Measurements from ENCODE around the gene HNRNPH3. TPM values are rescaled to one million over a fixed set of nuclear protein-coding genes. Genes with fewer than 3 reads are reported as not detected.

Gene HNRNPH3
- total RNA-seq, 1 experiment from 2014 or later: 244 TPM

GRCh38 chr10:68334672-68335467 lies 3.0 kb downstream of the HNRNPH3 start:
- no peaks in the 10 kb centered on the region for H3K9me3 ChIP-seq (ENCODE audit: control insufficient read depth, low read depth, low read length)
- DNase-seq: no peak
- H2BK12ac ChIP-seq (ENCODE audit: insufficient read length, low read depth, low read length): no peak overlapping the region
- no peak overlapping the region for H3K23ac ChIP-seq (ENCODE audit: insufficient read length, low read depth, low read length)
- peaks cover 48% of the 10 kb centered on the region for H3K79me2 ChIP-seq (ENCODE audit: insufficient read depth, low read length)
- Mint-ChIP-seq H3K36me3 (ENCODE audit: insufficient read depth in 1 of 3, low read depth in 3 of 3) (peaks cover 39 to 65% (median 60%) of the 10 kb centered on the region in 3 experiments), H3K27me3 (ENCODE audit: low read depth) (peaks cover 2% of the 10 kb centered on the region), H3K9me3 (peaks cover 0 to 7% of the 10 kb centered on the region in 2 experiments; a peak in 2 of 5 replicates), H3K4me1 (peaks cover 35 to 44% of the 10 kb centered on the region in 2 experiments), H3K27ac (peak overlapping the region in 1 of 3 experiments; percentile 93; a peak in 2 of 7 replicates), H3K4me3 (peak overlapping the region; percentile 100)
- H3T11ph ChIP-seq (ENCODE audit: low read length): no peak overlapping the region
- H4K20me1 ChIP-seq (ENCODE audit: control insufficient read depth, insufficient read depth, insufficient read length): no peaks in the 10 kb centered on the region
- no peak overlapping the region for H2BK120ac ChIP-seq (ENCODE audit: low read depth, low read length, poor library complexity, severe bottlenecking)
- peaks cover 5% of the 10 kb centered on the region for H3K79me1 ChIP-seq (ENCODE audit: insufficient read depth, low read depth, low read length, poor library complexity, severe bottlenecking)
- H3K4me1 ChIP-seq (ENCODE audit: insufficient read depth, low read length): 0 out of 2 replicates have a peak, but pooled peaks cover 3% of the 10 kb centered on the region
- peak overlapping the region; percentile 29 for H3K9ac ChIP-seq (ENCODE audit: extremely low read depth, insufficient read length, low read length)
- H2AK5ac ChIP-seq (ENCODE audit: insufficient read length, low read length): no peak overlapping the region
- H3K18ac ChIP-seq (ENCODE audit: insufficient read length, low read depth, low read length): no peak overlapping the region
- no peak overlapping the region for H3K56ac ChIP-seq (ENCODE audit: insufficient read length, low read depth, low read length)
- H3K23me2 ChIP-seq (ENCODE audit: insufficient read length, low read depth, low read length, poor library complexity, severe bottlenecking): peaks cover 10% of the 10 kb centered on the region
- H2BK5ac ChIP-seq (ENCODE audit: insufficient read length, low read length): no peak overlapping the region
- no peaks in the 10 kb centered on the region for H3K27me3 ChIP-seq (ENCODE audit: insufficient read depth, low read length)
- H3K4me2 ChIP-seq (ENCODE audit: insufficient read depth, insufficient read length, low read length): peak overlapping the region; percentile 66
- no peak overlapping the region for H4K5ac ChIP-seq (ENCODE audit: insufficient read length, low read depth, low read length)
- H2BK20ac ChIP-seq (ENCODE audit: low read depth, low read length, poor library complexity, severe bottlenecking): no peak overlapping the region
- no peak overlapping the region for H4K91ac ChIP-seq (ENCODE audit: insufficient read length, low read depth, low read length)
- TF ChIP-seq, protein P1, sequence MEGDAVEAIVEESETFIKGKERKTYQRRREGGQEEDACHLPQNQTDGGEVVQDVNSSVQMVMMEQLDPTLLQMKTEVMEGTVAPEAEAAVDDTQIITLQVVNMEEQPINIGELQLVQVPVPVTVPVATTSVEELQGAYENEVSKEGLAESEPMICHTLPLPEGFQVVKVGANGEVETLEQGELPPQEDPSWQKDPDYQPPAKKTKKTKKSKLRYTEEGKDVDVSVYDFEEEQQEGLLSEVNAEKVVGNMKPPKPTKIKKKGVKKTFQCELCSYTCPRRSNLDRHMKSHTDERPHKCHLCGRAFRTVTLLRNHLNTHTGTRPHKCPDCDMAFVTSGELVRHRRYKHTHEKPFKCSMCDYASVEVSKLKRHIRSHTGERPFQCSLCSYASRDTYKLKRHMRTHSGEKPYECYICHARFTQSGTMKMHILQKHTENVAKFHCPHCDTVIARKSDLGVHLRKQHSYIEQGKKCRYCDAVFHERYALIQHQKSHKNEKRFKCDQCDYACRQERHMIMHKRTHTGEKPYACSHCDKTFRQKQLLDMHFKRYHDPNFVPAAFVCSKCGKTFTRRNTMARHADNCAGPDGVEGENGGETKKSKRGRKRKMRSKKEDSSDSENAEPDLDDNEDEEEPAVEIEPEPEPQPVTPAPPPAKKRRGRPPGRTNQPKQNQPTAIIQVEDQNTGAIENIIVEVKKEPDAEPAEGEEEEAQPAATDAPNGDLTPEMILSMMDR (conservative IDR thresholded peaks at IDR 0.05): no peak
- H3K27ac ChIP-seq (ENCODE audit: insufficient read length, low read depth, low read length): no peak overlapping the region
- no CpG with 5 or more reads among the region's 8 CpGs for WGBS (ENCODE audit: extremely low coverage, insufficient read length, low lambda C conversion rate)
- no peak overlapping the region for H3K4ac ChIP-seq (ENCODE audit: low read depth, low read length)
- no peak overlapping the region for H4K8ac ChIP-seq (replicated peaks; ENCODE audit: insufficient read length, low read depth, low read length)
- H2AFZ ChIP-seq (ENCODE audit: low read length): no peak overlapping the region
- no peak overlapping the region for H2BK15ac ChIP-seq (ENCODE audit: low read depth, low read length)
- no peak overlapping the region for H3K14ac ChIP-seq (ENCODE audit: insufficient read depth, low read length)

Measured in H9 (cell line).